ENCODE measurements around the gene CACNA2D2.

GRCh38 chr3:50508821-50509220, 5.4 kb upstream of the CACNA2D2 start:
- TF ChIP-seq POLR2AphosphoS5 (IDR thresholded peaks at IDR 0.05; ENCODE audit: low read depth, low read length) (no peak), MAX (IDR thresholded peaks at IDR 0.05; ENCODE audit: low read depth) (no peak), TAF1 (IDR thresholded peaks at IDR 0.05; ENCODE audit: borderline replicate concordance, low read depth, low read length) (no peak), SMC3 (IDR thresholded peaks at IDR 0.05; ENCODE audit: low read depth, low read length) (no peak), NFIC (IDR thresholded peaks at IDR 0.05; ENCODE audit: borderline replicate concordance) (no peak), EZH2phosphoT487 (IDR thresholded peaks at IDR 0.05; ENCODE audit: borderline replicate concordance, low read depth) (no peak), CHD2 (IDR thresholded peaks at IDR 0.05; ENCODE audit: low read length, partially characterized antibody) (no peak), FOXM1 (IDR thresholded peaks at IDR 0.05; ENCODE audit: low read depth) (no peak), TEAD4 (IDR thresholded peaks at IDR 0.05; ENCODE audit: borderline replicate concordance, insufficient read depth) (no peak), SIN3A (IDR thresholded peaks at IDR 0.05; ENCODE audit: borderline replicate concordance, low read depth, low read length) (no peak), ELF1 (IDR thresholded peaks at IDR 0.05) (no peak), GABPA (IDR thresholded peaks at IDR 0.05; ENCODE audit: low read depth) (no peak)
- TF ChIP-seq, protein P1, sequence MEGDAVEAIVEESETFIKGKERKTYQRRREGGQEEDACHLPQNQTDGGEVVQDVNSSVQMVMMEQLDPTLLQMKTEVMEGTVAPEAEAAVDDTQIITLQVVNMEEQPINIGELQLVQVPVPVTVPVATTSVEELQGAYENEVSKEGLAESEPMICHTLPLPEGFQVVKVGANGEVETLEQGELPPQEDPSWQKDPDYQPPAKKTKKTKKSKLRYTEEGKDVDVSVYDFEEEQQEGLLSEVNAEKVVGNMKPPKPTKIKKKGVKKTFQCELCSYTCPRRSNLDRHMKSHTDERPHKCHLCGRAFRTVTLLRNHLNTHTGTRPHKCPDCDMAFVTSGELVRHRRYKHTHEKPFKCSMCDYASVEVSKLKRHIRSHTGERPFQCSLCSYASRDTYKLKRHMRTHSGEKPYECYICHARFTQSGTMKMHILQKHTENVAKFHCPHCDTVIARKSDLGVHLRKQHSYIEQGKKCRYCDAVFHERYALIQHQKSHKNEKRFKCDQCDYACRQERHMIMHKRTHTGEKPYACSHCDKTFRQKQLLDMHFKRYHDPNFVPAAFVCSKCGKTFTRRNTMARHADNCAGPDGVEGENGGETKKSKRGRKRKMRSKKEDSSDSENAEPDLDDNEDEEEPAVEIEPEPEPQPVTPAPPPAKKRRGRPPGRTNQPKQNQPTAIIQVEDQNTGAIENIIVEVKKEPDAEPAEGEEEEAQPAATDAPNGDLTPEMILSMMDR (IDR thresholded peaks at IDR 0.05), result no peak

All from SK-N-SH (cell line).